Activated T-helper 1 cell treated with Interleukin-2 at 50 U/mL for 16 hours (primary cell): ENCODE results near the gene MINAR1.
"Not testable (repeated sequence)": the region's sequence is repeated elsewhere in the genome, so short reads cannot be mapped to it uniquely, and the experiment has no call there.

ENCODE experiments used
- DNase-seq: peaks from one replicate; pipeline ENCODE4 v3.0.0-alpha.2; 2020; ENCODE audit warnings: low read depth

Gene MINAR1, protein sequence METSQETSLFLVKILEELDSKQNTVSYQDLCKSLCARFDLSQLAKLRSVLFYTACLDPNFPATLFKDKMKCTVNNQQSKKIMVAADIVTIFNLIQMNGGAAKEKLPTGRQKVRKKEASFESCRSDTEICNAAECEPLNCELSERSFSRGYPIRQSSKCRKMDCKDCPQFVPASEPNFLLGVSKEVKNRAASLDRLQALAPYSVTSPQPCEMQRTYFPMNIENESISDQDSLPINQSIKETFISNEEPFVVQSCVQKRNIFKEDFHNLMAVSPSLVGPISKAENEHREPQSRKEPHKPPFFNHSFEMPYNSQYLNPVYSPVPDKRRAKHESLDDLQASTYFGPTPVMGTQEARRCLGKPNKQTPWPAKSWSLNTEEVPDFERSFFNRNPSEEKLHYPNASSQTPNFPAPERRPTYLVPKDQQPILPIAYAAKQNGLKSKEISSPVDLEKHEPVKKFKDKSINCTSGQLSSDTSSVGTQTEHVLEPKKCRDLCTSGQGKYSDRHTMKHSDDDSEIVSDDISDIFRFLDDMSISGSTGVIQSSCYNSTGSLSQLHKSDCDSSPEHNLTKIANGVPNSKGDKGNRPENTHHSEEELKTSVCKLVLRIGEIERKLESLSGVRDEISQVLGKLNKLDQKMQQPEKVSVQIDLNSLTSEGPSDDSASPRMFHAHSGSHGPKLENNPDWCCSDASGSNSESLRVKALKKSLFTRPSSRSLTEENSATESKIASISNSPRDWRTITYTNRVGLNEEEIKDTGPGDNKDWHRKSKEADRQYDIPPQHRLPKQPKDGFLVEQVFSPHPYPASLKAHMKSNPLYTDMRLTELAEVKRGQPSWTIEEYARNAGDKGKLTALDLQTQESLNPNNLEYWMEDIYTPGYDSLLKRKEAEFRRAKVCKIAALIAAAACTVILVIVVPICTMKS

DNA sequence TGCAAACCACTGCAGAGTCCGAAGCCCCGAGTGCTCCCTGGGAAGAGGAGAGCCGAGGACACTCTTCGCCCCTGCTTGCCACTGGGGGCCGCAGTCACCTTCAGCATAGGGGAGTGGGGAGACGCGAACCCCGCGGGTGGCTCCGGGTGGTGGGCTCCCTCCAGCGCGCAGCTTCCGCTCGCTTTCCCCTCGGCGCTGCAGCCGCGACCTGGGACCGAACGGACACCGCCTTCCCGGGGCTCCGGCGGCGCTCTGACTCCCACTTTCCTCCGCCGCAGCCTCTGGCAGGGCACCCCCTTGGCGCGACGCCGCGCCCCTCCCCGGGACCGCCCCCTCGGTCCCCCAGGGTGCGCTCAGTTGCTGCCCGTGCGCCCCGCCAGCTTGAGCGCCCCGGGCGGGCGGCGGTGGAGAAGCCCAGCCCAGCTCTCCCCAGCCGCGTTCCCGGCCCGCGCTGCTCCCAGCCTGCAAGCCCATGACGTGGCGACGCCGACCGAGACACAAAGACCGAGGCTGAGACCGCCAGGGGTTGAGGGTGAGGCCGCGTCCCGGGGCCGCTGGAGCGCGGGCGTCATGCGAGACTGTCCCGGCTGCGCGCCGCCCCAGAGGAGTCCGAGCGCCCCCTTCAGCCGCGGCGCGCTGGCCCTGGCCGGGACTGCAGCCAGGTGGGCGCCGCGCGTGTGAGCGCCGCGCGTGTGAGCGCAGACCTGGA is at the start of gene MINAR1:
Gene MINAR1 (plus strand): TSS at position 701 of the 709 bp plus-strand sequence. CDS start 23,812 bp downstream, outside the sequence.
- DNase-seq, result no peak

DNA sequence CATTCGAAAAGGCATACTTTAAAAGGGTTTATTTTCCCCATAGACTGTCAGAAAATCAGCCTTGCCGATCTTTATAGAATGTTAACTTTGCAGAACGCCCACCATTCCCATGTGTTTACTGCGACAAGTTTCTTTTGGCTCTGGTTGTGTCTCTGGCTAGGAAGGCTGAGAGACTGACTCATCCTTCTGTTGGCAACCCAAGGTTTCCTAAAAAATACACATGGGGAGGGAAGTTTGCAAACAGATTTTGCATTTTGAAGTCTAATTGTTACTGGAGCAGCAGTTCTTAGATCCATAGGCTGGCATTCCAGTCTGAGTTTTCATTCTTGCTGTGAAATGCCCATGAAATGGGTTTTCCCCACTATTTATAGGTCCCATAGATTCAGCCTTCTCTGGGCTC is 37.9 kb upstream of the MINAR1 start:
- DNase-seq, result no peak

DNA sequence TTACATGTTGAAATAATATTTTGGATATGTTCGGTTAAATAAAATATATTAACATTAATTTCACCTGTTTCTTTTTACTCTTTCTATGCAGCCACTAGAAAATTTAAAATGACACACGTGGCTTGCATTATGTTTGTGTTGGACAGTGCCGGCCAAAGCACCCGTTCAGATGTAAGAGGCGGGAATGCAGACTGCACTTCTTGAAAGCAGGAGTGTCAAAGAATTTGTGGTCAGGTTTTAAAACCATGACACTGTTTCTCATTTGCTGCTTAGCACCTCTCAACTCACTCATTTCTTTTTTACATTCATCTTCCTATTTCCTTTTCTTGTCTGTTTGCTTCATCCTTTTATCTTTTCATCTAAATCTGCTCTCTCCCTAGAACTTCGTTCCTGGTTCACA is 35.3 kb upstream of the MINAR1 start:
- DNase-seq, result no peak

DNA sequence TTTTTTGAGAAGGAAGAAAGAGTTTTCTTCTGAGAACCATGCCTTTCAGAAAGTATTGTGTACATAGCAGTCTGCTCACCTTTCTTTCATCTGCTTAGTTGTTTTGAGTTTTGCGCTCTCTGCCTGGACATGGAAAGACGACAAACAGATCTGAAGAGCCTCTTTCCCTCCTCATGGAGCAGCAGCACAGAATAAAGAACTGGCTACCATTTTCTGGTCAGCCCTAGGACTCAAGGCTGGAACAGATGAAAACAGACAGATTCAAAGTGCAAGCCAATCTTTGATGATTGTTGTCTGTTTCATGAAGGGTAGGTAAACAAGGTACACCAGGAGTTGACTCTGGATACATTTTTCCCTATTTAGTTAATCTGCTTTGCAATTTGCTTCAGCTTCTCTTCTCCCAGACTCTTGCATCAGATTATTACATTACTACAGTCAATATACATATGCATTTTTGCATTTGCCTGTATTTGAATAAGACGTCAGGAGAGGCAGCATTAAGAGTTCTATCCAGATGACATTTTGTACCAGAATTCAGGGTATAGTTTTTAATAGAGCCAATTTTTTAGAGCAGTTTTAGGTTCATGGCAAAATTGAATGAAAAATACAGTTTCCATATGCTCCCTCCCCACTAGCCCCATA is 34.7 kb upstream of the MINAR1 start:
- no peak for DNase-seq

- DNase-seq, result no peak
Measured at GRCh38 chr15:79399606-79400005, 32.5 kb upstream of the MINAR1 start.

- DNase-seq, result no peak
Measured at GRCh38 chr15:79400650-79401049, 31.5 kb upstream of the MINAR1 start.

GRCh38 chr15:79401301-79401700 is 30.8 kb upstream of the MINAR1 start:
- DNase-seq, result no peak

GRCh38 chr15:79402136-79402535 is 30.0 kb upstream of the MINAR1 start:
- no peak for DNase-seq

DNA sequence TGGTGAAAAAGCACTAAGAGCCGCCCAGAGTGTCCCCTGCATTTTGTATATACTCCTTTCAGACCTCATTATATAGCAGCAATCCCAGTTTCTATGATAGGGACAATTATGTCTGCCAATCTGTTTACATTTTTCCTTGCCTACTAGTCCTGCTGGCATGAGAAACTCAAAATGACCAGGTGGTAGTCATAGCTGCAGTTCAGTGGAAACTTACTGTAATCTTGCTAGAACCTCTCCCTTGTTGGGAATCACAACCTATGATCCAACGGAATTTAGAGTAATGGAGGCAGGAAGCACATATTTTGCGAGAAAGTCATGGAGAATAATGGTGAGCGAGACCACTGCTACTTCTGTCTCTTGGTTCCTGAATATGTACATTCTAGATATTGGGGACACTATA is 28.6 kb upstream of the MINAR1 start:
- DNase-seq, result no peak

DNA sequence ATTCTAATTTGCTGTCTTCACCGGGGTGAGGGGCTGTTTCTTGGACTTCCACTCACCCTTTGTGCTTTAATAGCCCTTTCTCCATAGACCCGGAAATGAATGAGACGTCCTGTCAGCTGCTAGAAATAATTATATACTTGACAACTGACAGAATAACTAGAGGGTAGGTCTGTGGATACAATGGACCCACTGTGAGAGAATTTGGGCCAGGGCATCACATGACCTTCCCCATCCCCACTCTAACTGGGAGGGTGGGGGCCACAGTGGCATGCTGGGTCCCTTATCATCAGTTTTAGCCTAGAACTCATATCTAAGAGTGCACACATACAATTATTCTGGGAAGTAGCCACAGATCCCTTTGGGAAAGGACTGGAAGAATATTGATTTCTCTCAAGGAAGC is 25.9 kb upstream of the MINAR1 start:
- DNase-seq, result no peak

- DNase-seq, result no peak
Measured at GRCh38 chr15:79408041-79408440, 24.1 kb upstream of the MINAR1 start.

GRCh38 chr15:79410237-79410636 is 21.9 kb upstream of the MINAR1 start:
- DNase-seq, result no peak

GRCh38 chr15:79412010-79412409 is 20.1 kb upstream of the MINAR1 start:
- no peak for DNase-seq

- DNase-seq, result no peak
Measured at GRCh38 chr15:79412429-79412828, 19.7 kb upstream of the MINAR1 start.

GRCh38 chr15:79416876-79417275 is 15.3 kb upstream of the MINAR1 start:
- no peak for DNase-seq

DNA sequence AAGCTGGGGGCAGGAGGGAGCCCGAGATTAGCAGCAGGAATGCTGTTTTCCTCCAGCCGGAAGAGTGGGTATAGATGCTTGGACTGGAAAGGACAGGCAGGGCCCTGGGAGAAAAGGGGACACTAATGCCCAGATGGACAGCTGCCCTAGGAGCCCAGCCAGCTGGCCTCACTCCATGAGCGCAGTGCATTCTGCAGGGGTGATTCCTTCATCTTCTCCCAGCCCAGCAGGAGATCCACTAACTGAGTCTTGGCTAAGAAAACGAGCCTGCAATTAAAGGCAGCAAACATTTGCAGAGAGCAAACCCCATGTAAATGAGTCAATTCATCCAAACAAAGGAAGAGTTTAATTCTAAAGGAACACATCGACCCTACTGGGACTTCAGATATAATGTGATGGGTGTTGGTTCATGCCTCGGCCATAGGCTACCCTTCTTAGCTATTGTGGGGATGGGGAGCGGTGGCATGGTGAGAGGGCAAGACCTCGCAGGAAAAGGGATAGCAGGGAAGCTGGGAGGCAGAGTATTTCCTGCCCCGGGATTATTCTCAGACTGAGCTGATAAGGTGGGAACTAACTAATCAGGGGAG is 13.3 kb upstream of the MINAR1 start:
- no peak for DNase-seq

- DNase-seq, result no peak
Measured at GRCh38 chr15:79425591-79426295, 6.4 kb upstream of the MINAR1 start.

DNA sequence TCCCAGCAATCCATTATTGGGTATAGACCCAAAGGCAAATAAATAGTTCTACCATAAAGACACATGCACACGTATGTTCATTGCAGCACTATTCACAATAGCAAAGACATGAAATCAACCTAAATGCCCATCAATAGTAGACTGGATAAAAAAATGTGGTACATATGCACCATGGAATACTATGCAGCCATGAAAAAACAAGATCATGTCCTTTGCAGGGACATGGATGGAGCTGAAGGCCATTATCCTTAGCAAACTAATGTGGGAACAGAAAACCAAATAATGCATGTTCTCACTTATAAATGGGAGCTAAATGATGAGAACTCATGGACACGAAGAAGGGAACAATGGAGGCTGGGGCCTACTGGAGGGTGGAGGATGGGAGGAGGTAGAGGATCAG is 5.2 kb upstream of the MINAR1 start:
- not testable (repeated sequence) for DNase-seq

GRCh38 chr15:79427781-79428598 is 4.1 kb upstream of the MINAR1 start:
- DNase-seq, result no peak
